HG03280 (cell line): ENCODE measurements around the gene CAPZA1.

Source experiments
- ATAC-seq: cut with Tn5 transposase; IDR thresholded peaks from one replicate; pipeline ENCODE4 v1.9.1; 2021; ENCODE audit warnings: mild to moderate bottlenecking, moderate library complexity; ENCODE audit not compliant: unreplicated experiment

The CAPZA1 gene

DNA sequence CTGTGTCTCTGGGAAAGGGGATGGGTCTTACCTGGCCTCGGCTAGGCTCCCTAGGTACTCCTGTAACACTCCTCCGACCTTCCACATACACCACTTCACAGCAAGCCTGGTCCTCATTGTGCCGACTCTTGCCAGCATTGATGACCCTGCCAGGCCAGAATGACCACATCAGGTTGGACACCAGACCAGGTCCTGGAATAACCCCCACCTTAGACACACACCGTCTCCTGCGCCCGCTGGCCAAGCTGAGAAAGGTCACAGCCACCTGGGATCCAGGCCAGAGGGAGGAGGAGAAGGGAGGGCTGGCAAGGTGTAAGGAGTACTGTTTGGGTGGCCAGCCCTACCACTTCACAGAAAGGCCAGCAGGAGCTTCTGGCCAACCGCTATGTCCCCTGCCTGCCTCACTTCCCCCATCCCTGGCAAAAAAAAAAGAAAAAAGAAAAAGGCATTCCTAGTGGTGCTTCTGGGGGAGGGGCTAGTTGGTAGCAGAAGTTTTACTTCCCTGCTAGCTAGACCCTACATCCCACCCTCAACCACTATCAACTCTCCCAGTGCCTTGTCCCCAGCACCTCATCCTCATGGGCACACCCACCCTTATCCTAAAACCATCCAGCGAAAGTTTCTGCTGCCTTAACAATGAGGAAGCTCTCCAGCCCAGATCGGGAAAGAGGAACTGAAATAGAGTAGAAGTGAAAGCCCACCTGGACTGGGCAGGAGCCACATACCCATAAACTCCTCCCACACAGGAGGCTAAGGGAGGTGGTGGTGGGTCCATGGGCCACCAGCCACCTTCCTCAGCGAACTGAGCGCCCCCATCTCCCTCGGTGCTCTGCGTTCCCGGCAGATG is 94.1 kb downstream of the CAPZA1 start:
- ATAC-seq: no peak

DNA sequence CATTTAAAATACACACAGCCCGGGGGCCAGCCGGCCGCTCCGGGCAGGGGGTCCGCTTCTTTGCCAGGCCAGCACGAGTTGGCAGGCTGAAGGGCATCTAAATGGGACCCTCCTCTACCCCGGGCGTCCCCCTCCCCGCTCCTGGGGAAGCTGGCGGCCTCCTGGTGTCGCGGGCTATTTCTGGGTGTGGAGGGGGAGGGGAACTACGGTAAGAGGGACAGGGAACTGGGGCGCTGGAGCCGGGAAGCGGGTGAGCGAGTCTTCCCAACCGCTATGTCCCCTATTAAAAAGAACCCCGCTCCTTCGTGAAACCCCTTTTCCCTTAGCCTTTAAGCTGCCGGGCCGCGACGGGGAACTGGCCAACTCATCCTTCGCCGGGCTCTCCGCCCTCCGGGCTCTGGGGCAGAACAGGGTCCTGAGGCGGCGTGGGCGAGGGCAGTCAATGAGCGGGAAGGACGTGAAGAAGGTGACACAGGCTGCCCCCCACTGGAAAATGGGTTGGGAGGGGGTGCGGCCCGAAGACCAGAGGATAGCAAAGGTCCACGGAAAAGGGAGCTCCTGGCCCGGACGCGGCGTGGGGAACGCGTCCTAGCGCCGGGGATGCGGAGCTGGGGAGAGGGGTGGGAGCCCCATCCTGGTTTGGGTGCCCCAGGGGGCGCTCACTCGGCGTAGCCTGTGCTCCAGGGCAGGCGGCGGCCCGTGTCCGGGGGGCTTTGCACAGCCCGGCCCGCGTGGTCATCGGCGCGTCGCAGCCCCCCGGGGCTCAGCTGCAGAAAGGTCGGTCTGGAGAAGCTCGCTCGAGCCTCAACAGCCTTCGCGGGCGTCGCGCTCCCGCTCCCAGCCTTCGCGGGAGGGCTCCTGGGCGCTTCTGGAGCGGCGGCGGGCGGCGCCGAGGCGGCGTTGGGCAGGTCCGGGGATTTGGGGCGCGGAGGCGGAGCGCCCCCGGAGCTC is 95.0 kb downstream of the CAPZA1 start:
- no peak for ATAC-seq

DNA sequence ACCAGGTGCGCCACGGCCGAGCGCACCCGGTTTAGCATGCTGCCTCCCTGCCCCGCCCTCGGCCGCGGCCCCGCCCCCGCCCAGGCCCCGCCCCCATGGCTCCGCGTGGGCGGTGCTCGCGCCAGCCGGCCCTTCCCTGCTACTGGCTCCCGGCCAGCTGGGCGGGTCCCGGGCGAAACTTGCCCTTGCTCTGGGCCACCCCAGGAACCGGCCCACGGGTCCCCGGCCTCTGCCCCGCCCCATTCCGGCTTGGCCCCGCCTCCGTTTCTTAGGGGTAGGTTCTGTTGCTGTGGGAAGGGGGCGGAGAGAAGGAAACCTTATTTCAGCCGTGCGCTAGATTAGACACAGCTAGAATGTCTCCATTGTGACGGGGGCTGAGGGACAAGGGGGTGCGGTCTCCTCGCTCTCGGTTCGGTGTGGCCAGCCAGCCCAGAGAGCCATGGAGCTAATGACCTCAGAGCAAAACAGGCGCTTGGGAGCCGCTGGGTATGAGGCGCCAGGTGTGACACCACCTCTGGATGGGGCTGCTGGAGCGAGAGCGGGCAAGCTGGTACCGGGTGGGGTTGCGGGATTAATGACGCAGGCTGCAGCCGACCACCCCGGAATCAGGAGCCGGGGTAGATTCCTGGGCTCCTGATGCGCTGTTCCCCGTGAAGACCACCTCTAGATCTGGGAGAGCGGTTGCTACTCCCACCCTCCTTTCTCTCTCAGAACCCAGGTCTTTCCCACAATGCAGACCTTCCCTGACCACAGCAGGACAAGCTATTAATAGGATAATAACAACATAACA is 95.8 kb downstream of the CAPZA1 start, which contains the start of gene PPM1J:
PPM1J (minus strand) TSS at position 69 of the 790 bp plus-strand sequence; CDS start at position 38, 31 bp downstream.
- ATAC-seq: peak; percentile 86

DNA sequence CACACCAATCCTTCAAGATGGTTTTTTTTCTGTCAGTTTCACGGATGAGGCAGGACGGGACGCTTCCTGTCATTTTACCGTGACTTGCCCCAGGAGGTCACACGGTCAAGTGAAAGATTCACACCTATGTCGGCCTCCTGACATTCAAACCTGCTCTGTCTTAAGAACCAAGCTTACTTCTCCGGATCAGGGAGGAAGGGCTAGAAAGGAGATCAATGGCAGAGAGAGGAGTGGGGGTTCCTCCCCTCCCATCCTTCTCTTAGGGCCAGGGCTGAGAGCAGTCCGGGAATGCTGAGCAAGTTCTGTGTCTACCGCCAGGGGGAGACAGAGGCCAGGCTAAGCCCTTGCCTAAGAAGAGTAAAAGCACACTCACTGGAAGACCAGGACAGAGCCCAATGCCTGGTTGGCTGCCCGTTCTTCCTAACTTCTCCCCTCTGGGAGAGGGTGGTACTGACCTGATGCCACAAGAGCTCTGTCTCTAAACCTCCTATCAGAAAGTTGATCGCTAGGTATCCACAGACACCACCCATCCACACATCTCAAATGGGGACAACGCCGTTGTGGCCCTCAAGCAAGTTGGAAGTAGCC is 96.6 kb downstream of the CAPZA1 start:
- ATAC-seq: no peak

DNA sequence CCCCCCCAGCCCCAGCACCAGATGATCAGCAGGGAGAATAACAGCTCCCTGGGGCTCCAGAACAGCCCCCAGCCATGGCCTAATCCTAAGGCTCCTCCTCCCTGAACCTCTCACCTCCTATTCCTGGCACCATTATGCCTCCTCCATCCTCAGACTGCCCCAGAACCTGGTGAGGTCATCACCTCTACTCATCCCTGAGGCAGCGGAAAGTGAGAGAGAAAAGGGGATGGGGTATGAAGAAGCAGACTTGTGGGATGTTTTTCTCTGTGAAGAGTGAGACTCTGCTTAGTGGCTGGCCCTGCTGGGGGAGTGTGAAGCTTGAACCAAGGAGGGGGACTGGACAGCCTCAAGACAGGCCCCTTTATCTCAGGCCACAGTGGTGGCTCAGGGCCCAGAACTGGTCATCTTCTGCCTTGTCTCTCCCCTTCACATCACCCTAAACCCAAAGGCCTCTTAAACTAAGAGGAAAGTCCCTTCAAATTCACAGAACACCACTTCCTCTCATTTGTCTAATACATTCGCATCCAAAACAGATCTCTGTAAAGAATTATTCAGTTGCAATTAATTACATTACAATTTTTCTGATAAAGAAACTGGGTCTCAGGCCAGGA is 97.7 kb downstream of the CAPZA1 start:
- no peak for ATAC-seq

DNA sequence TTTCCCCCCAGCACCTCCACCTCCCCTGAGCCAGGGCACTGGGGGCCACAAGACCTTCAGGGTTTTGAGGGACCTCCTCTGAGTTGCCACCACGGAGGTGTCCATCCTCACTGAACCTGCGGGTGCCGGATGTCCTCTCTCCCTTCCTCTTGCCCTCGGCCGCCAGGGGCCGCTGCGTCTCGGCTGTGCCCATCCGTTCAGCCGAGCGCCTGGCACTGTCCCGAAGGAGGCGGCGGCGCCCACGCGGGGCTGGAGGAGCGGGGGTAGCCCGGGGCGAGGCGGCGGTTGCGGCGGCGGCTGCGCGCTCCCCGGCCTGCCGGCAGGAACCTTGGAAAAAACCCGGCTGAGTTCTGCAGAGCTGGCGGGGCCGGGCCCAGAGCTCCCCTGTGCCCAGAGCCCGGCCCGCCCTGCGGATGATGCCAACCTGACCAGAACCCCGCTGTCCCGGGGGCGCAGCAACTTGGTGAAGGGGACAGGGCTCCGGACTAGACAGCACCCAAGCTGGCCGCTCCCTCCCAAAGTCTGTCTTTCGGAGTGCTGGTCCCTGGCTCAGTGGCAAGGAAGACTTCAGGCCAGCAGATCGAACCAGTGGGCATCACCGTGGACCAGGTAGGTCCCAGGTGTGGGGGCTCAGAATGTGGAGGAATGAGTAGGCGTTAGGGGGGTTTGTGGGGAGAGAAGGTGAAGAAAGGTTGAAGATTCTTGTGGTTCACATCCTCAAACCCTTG is 99.2 kb downstream of the CAPZA1 start:
- no peak for ATAC-seq

DNA sequence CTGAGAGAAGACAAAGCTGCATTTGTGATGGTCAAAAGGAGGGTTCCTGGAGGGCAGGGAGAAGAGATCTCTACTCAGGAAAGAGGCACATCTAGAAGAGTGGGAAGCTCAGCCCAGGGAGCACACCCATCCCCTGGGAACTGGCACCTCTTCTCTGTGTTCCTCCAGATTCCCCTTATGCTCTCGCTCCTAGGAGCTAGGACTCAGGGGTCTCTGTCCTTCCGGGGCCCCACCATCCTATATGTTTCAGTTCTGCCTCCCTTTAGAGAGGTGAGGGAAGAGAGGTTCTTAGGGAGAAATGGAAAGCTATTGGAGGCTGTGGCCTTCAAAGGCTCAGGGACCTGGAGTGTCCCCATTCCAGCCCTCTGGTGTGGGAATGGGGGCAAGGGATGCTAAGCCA is 100.1 kb downstream of the CAPZA1 start:
- ATAC-seq: no peak

DNA sequence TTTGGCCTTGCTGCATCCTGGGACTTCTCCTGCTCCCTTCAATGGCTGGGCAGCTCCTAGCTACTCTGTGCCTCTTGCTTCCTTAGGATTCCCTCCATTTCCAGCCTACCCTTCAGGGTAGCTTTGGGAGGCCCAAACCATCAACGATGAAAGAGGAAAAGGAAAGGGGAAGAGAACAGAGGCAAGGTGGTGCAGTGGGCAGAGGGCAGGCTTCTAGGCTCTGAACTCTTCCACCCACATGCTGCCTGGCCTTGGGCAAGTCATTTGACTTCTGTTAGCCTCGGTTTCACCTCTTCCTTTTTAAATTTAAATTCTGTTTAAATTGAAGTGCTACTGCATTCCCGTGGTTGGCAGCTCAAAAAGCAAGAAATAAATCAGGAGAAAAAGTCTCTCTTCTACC is 101.2 kb downstream of the CAPZA1 start:
- ATAC-seq: no peak
